NCI-H748 treated with DMSO at 0.1 percent for 48 hours (cell line): ENCODE results near the gene JMJD1C.

Experiments used
- DNase-seq: peaks from one replicate; lab custom pipeline; 2025; lab: John Stamatoyannopoulos, UW

Gene JMJD1C

GRCh38 chr10:63217120-63217605 lies 248.6 kb downstream of the JMJD1C start:
- DNase-seq = peak; percentile 28

- DNase-seq = no peak
These were observed 251.2 kb downstream of the JMJD1C start for GRCh38 chr10:63214571-63214970.

GRCh38 chr10:63213489-63213888 lies 252.3 kb downstream of the JMJD1C start:
- DNase-seq = no peak

- no peak for DNase-seq
These were observed 255.1 kb downstream of the JMJD1C start for GRCh38 chr10:63210611-63211196.

- no peak for DNase-seq
These were observed 256.1 kb downstream of the JMJD1C start for GRCh38 chr10:63209705-63210104.

GRCh38 chr10:63208986-63209385 lies 256.8 kb downstream of the JMJD1C start:
- no peak for DNase-seq

- no peak for DNase-seq
These were observed 258.6 kb downstream of the JMJD1C start for GRCh38 chr10:63206997-63207811.

- no peak for DNase-seq
These were observed 259.2 kb downstream of the JMJD1C start for GRCh38 chr10:63206576-63206975.

- DNase-seq = no peak
These were observed 260.4 kb downstream of the JMJD1C start for GRCh38 chr10:63205421-63205820.

- no peak for DNase-seq
These were observed 260.9 kb downstream of the JMJD1C start for GRCh38 chr10:63204667-63205391.

- no peak for DNase-seq
These were observed 264.7 kb downstream of the JMJD1C start for GRCh38 chr10:63201118-63201517.

GRCh38 chr10:63200431-63200830 lies 265.3 kb downstream of the JMJD1C start:
- no peak for DNase-seq

GRCh38 chr10:63199716-63200115 lies 266.1 kb downstream of the JMJD1C start:
- no peak for DNase-seq

- DNase-seq = no peak
These were observed 268.3 kb downstream of the JMJD1C start for GRCh38 chr10:63197344-63198092.

- DNase-seq = no peak
These were observed 273.0 kb downstream of the JMJD1C start for GRCh38 chr10:63192826-63193225.

- DNase-seq = no peak
These were observed 290.2 kb downstream of the JMJD1C start for GRCh38 chr10:63175534-63175933.

GRCh38 chr10:63173468-63174232 lies 292.1 kb downstream of the JMJD1C start:
- no peak for DNase-seq

- DNase-seq = no peak
These were observed 293.9 kb downstream of the JMJD1C start for GRCh38 chr10:63171926-63172325.

- no peak for DNase-seq
These were observed 294.4 kb downstream of the JMJD1C start for GRCh38 chr10:63171255-63171855.

- DNase-seq = no peak
These were observed 296.2 kb downstream of the JMJD1C start for GRCh38 chr10:63169624-63170023.
